ENCODE results near the gene NDUFB11. TPM values are rescaled to one million over a fixed set of nuclear protein-coding genes. Genes with fewer than 3 reads are reported as not detected.
"Not testable (repeated sequence)": the region's sequence is repeated elsewhere in the genome, so short reads cannot be mapped to it uniquely, and the experiment has no call there.

NDUFB11 gene
- total RNA-seq, 2 experiments from 2014 or later, result 109 to 111 TPM

DNA sequence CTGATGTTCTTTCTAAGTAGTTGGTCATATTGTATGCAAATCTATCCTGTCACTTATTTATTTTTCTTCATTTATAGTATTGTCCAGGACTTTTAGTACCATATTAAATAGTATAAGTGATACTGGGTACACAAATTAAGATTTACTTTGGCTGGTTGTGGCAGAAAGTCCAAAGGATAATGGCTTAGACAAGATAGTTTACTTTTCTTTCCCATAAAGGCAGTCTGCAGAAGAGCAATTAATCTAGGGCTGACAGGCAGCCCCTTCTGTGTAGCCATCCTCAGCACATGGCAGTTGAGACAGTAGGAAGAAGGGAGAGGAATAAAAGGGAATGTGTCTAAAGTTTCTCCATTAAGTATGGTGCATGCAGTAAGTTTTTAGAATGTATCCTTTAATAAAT, 6.9 kb upstream of the NDUFB11 start:
- DNase-seq, result no peak

DNA sequence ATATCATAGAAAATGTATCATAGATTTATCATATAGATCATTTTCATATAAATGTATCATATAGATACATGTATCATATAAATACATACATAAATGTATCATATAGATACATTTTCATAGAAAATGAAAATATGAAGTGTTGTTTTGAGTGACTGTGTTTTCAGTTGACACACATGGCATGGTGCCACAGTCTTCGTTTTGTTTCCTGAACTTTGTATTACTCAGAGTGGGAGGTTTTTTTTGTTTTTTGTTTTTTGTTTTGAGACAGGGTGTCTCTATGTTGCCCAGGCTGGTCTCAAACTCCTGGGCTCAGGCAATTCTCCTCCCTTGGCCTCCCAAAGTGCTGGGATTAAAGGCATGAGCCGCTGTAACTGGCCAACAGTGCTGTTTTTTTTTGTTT, 4.4 kb upstream of the NDUFB11 start:
- peaks cover 3% of the 10 kb centered on the region for H3K9me3 Mint-ChIP-seq
- CTCF ChIA-PET, result interaction anchor here (0.6 kb wide), 1 partner anchor 1298 kb away, joined by 3 read pairs; no protein-coding TSS in a partner anchor
- H3K27ac Mint-ChIP-seq, result no peak overlapping the region
- H3K4me1 Mint-ChIP-seq, result peaks cover 20% of the 10 kb centered on the region
- POLR2A ChIA-PET, result no interaction called here
- H3K36me3 Mint-ChIP-seq (ENCODE audit: low read depth), result peaks cover 31% of the 10 kb centered on the region
- no peak overlapping the region for H3K4me3 Mint-ChIP-seq
- DNase-seq, result no peak
- H3K27me3 Mint-ChIP-seq, result no peaks in the 10 kb centered on the region

More for the DNA sequence above, 6.9 kb upstream of the NDUFB11 start:
- ChIA-PET POLR2A (no interaction called here), CTCF (no interaction called here)
- H3K36me3 Mint-ChIP-seq (ENCODE audit: low read depth), result peaks cover 32% of the 10 kb centered on the region
- H3K4me1 Mint-ChIP-seq, result peaks cover 20% of the 10 kb centered on the region
- H3K27me3 Mint-ChIP-seq, result no peaks in the 10 kb centered on the region
- no peak overlapping the region for H3K4me3 Mint-ChIP-seq
- peak overlapping the region; percentile 60 for H3K27ac Mint-ChIP-seq
- peaks cover 3% of the 10 kb centered on the region for H3K9me3 Mint-ChIP-seq

DNA sequence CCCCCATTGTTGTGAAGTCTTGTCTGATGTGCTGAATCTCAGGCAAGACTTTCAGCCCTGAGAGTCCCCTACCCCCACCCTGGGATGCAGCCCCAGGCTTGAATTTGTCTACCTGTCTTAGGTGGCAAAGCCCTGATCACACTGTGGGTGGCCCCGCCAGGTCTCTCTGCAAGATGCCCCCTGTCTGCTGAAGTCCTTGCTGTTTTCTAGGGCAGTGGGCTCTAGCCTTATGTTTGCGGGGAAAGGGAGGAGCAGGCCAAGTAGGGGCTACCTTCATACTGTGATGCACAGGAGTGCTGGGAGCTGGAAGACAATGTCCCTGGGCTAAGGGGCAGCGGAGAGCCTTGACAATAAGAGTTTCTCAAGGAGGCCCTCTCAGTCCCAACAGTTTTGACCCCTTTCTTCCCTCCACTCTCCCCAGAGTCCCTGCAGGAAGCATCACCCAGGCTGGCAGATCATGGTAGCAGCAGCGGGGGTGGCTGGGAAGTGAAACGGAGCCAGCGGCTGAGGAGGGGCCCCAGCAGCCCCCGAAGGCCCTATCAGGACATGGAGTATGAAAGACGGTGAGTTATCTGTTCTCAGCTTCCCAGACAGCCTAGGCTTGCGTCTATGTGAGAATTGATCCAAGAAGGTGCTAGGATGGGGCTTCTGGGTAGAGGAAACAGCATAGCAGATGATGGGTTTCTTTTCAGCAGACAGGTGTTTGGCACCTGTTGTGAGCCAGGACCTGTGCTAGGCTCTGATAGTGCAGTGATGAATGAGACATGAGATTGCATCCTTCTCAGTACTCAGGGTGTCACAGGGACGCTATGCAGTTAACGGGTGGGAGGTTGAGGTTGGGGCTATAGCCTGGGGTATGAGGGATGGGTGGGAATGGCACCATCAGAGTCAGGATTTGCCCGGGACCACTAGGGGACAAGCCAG, 2.7 kb upstream of the NDUFB11 start:
- H3K27me3 Mint-ChIP-seq, result no peaks in the 10 kb centered on the region
- H3K4me1 Mint-ChIP-seq, result peaks cover 28% of the 10 kb centered on the region
- H3K27ac Mint-ChIP-seq, result no peak overlapping the region
- ChIA-PET POLR2A (no interaction called here), CTCF (no interaction called here)
- DNase-seq, result no peak
- H3K36me3 Mint-ChIP-seq (ENCODE audit: low read depth), result peaks cover 34% of the 10 kb centered on the region
- H3K9me3 Mint-ChIP-seq, result peaks cover 3% of the 10 kb centered on the region
- peak overlapping the region; percentile 94 for H3K4me3 Mint-ChIP-seq

DNA sequence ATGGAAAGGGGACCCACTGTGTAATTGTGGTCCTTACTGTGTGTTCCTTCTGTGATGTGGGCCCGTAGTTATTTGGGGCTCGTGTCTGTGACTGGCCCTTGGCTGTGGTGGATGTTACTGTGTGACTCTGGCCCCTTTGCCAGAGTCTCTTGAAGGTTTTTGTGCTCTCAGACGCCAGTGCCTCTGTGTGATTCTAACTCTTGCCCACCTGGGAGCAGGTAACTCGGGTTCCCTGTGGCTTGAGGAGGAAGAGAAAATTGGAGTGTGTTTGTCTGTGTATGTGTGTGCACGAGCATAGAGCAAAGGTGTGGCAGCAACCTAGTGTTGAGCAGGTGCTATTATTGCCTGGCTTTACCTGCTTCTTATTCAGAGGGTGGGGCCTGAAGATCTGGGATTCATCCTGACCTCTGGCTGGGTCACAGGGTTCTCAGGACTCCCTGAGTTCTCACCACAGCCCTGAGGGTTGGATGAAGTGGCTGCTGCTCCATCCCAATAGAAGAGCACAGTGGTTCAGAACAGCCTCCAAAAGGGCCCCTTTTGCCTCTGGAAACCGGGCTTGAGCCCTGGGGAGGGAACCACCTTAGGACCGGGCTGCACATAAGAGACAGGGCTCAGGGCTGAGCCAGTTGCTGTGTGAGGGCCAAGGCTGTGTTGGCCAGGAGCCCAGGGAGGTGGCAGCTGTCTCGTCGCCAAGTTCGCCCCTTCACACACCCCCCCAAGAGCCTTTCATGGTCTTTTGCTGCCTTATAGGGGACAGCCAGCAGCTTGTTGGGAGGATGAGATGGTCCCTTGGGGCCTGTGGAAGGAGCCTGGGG, 1.8 kb upstream of the NDUFB11 start:
- Mint-ChIP-seq H3K4me3 (peak overlapping the region; percentile 94), H3K27ac (peak overlapping the region; percentile 99), H3K27me3 (no peaks in the 10 kb centered on the region), H3K4me1 (peaks cover 31% of the 10 kb centered on the region), H3K9me3 (peaks cover 3% of the 10 kb centered on the region), H3K36me3 (ENCODE audit: low read depth) (peaks cover 36% of the 10 kb centered on the region)
- CTCF ChIA-PET, result no interaction called here
- DNase-seq, result no peak
- POLR2A ChIA-PET, result no interaction called here

DNA sequence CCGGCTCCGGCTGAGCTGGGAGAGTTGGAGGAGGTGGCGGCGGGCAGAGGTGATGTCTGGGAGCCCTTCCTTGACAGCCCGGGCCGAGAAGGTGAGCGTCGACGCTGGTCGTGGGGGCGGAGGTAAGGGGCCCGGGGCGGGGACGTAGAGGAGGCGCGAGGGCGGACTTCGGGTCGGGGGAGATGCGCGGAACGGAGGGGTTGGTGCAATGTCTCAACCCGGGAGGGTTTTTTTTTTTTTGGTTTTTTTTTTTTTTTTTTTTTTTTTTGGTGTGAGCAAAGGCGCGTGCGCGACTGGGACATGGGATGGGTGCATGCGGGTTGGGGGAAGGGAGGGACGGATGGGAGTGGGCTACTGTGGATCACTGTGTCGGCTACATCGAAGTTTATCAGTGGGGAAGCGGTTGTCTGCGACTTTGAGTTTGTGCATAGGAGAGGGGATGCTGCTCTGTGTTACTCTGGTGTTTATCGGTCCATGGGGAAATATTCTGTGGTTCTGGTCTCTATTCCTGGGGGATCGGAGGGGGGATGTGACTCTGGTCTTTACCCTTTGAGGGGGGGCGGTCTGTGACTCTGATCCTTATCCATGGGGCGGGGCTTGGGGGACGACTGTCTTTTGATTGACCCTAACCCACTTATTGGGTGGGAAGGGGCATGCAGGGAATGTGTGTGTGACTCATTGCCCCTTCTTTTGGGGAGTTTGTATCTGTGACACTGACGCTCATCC, 1.1 kb upstream of the NDUFB11 start:
- peaks cover 33% of the 10 kb centered on the region for H3K4me1 Mint-ChIP-seq
- DNase-seq, result no peak
- POLR2A ChIA-PET, result interaction anchor here (1.2 kb wide), 1 partner anchor 45 kb away, joined by 6 read pairs; no protein-coding TSS in a partner anchor
- CTCF ChIA-PET, result interaction anchor here (0.6 to 2.4 kb wide), 15 partner anchors 8 to 505 kb away, joined by 3 to 22 read pairs (median 4); no protein-coding TSS in a partner anchor
- peak overlapping the region; percentile 99 for H3K27ac Mint-ChIP-seq
- H3K4me3 Mint-ChIP-seq, result peak overlapping the region; percentile 94
- H3K36me3 Mint-ChIP-seq (ENCODE audit: low read depth), result peaks cover 40% of the 10 kb centered on the region
- H3K27me3 Mint-ChIP-seq, result no peaks in the 10 kb centered on the region
- H3K9me3 Mint-ChIP-seq, result peaks cover 3% of the 10 kb centered on the region

DNA sequence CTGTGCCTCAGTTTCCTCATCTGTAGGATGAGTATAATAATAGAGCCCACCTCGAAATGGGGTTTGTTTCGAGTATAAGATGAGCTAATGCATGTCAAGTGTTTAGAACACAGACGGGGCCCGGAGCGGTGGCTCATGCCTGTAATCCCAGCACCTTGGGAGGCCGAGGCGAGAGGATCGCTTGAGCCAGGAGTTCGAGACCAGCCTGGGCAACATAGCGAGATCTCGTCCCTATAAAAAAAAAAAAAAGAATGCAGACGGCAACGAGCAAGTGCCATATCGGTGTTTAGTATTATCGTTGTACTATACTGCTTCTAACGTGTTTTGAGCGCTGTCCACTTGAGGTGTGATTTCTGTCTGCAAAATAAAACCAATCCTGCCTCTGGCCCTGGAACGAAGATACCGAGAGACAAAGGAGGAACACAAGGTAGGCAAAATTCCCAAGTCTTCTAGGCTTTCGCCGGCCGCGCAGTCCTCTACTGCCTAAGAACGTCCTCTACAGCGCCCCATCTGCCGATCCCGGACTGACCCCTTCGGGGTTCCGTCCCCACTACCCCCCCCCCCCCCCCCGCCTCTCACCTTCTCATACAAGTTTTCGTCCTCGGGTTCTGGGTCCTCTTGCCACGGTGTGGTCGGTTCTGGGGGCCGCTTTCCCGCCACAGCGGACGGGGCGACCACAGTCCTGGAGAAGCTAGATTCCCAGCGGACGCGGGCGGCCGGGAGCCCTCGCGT, 442 bp downstream of the NDUFB11 start:
- H3K36me3 Mint-ChIP-seq (ENCODE audit: low read depth), result peaks cover 37% of the 10 kb centered on the region
- POLR2A ChIA-PET, result interaction anchor here (1.2 kb wide), 1 partner anchor 47 kb away, joined by 6 read pairs; no protein-coding TSS in a partner anchor
- no peak for DNase-seq
- H3K4me3 Mint-ChIP-seq, result peak overlapping the region; percentile 94
- H3K9me3 Mint-ChIP-seq, result peaks cover 3% of the 10 kb centered on the region
- H3K27ac Mint-ChIP-seq, result peak overlapping the region; percentile 99
- peaks cover 28% of the 10 kb centered on the region for H3K4me1 Mint-ChIP-seq
- CTCF ChIA-PET, result interaction anchor here (0.9 to 2.4 kb wide), 14 partner anchors 9 to 507 kb away, joined by 3 to 22 read pairs (median 4); no protein-coding TSS in a partner anchor
- H3K27me3 Mint-ChIP-seq, result no peaks in the 10 kb centered on the region

DNA sequence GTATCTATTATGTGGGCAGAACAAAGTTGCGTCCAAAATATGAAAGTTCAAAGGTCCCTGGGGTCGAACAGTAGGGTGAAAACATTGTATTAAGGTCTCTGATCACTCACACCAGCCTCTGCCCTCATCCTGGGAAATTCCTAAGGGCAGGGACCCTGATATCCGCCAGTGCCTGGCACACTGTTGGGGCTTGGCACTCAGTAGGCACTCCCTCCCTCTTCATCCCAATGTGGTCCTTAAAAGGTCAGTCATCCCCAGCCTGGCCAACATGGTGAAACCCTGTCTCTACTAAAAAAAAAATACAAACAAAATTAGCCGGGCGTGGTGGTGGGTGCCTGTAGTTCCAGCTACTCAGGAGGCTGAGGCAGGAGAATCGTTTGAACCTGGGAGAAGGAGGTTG, 6.3 kb downstream of the NDUFB11 start:
- Mint-ChIP-seq H3K4me1 (peaks cover 12% of the 10 kb centered on the region), H3K9me3 (no peaks in the 10 kb centered on the region), H3K27ac (no peak overlapping the region), H3K4me3 (no peak overlapping the region), H3K27me3 (no peaks in the 10 kb centered on the region), H3K36me3 (ENCODE audit: low read depth) (peaks cover 22% of the 10 kb centered on the region)
- no peak for DNase-seq
- POLR2A ChIA-PET, result no interaction called here
- CTCF ChIA-PET, result no interaction called here

DNA sequence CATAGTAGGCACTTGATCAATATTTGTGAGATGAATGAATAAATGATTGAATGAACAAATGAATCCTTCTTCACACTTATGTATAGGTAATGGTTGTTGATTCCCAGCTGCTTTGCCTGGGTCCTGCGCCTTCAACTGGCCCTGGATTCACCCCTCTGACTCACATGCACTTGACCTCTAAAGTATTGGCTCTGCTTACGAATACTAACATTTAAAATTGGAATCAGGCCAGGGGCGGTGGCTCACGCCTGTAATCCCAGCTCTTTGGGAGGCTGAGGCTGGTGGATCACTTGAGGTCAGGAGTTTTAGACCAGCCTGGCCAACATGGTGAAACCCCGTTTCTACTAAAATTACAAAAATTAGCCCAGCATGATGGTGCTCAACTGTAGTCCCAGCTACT, 8.9 kb downstream of the NDUFB11 start:
- POLR2A ChIA-PET; H3K4me3 Mint-ChIP-seq; H3K4me1 Mint-ChIP-seq; H3K27ac Mint-ChIP-seq; DNase-seq; H3K27me3 Mint-ChIP-seq; H3K9me3 Mint-ChIP-seq; H3K36me3 Mint-ChIP-seq (ENCODE audit: low read depth): not testable (repeated sequence)
- CTCF ChIA-PET, result interaction anchor here (1.0 to 2.8 kb wide), 2 partner anchors 9 to 234 kb away, joined by 4 to 22 read pairs; partner anchors contain the start of genes NDUFB11 and RBM10

DNA sequence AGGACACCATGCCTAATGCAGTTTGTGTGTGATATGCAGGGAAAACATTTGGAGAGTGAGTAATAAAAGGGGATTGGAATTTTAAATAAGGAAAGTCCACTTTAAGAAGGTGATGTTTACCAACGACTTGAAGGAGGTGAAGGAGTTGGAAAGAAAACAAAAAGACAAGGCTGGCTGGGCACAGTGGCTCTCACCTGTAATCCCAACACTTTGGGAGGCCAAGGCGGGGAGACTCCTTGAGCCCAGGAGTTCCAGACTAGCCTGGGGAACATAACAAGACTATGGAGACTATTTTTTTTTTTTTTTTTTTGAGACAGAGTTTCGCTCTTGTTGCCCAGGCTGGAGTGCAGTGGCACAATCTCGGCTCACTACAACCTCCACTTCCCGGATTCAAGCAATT, 11.0 kb downstream of the NDUFB11 start:
- H3K9me3 Mint-ChIP-seq, result no peaks in the 10 kb centered on the region
- no peak for DNase-seq
- ChIA-PET CTCF (interaction anchor here (2.8 kb wide), 1 partner anchor 11 kb away, joined by 22 read pairs; the partner anchor contains the start of genes NDUFB11 and RBM10), POLR2A (no interaction called here)
- H3K27ac Mint-ChIP-seq, result no peak overlapping the region
- H3K4me3 Mint-ChIP-seq, result no peak overlapping the region
- H3K27me3 Mint-ChIP-seq, result no peaks in the 10 kb centered on the region
- no peaks in the 10 kb centered on the region for H3K36me3 Mint-ChIP-seq (ENCODE audit: low read depth)
- peaks cover 4% of the 10 kb centered on the region for H3K4me1 Mint-ChIP-seq

DNA sequence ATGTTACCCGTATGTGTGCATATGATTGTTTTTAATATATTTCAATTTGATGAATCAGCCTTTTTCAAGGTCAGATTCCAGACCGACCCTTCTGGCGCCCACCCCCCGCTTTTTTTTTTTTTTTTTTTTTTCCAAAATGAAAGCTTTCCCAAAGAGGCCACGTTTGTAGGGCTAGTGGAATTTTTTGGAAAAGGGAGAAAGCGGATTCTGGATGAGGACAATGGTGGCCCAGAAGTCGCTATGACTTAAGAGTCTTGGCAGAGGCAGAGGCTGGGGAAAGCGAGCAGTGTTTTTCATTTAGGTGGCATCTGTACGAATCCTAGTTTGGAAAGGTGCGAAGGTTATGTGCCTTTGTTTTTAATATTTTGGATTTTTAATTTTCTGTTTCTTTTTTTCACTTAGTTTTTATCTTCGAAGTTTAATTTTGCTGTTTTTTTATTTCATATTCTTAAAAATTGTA, 14.6 kb downstream of the NDUFB11 start:
- Mint-ChIP-seq H3K36me3 (ENCODE audit: low read depth) (no peaks in the 10 kb centered on the region), H3K27ac (peak overlapping the region; percentile 98), H3K4me1 (peaks cover 10% of the 10 kb centered on the region), H3K27me3 (no peaks in the 10 kb centered on the region), H3K9me3 (no peaks in the 10 kb centered on the region), H3K4me3 (peak overlapping the region; percentile 93)
- POLR2A ChIA-PET, result interaction anchor here (0.6 kb wide), 1 partner anchor 64 kb away, joined by 3 read pairs; no protein-coding TSS in a partner anchor
- no peak for DNase-seq
- CTCF ChIA-PET, result interaction anchor here (0.6 to 1.6 kb wide), 3 partner anchors 10 to 222 kb away, joined by 3 to 7 read pairs (median 3); partner anchors contain the start of genes NDUFB11 and RBM10

DNA sequence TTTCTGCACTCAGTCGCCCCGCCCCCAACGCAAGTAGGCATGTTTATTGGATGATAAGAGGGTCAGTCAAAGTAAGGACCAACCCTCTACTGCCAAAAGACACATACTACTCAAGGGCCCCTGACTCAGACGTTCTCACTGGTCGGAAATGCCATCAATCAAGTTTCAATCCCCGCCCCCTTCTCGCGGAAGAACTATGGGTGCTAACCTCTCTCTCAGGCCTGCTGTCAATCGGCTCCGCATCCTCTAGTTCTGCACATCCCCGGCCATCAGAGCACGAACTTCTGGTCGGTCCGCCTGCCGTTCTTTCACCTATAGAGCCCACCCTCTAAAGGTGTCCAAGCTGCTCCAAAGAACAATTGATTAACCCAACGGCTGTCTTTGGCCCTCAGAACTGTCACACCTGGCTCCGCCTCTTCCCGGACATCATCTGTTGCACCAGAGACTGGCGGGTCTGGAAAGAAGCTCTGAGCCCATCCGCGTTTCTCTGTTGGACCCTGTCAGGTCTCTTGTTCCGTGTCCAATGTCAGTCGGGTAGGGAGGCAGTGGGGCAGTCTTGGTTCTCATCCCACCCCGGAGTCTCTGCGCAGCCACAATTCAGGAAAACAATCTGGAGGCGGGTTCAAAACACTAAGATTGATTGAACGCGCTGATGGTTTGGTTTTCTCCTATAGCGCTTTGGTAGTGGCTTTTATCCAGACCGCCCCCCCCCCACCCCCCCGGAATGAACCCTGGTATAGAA, 15.2 kb downstream of the NDUFB11 start:
- Mint-ChIP-seq H3K4me3 (peak overlapping the region; percentile 93), H3K27me3 (no peaks in the 10 kb centered on the region), H3K27ac (peak overlapping the region; percentile 98), H3K4me1 (peaks cover 10% of the 10 kb centered on the region), H3K9me3 (no peaks in the 10 kb centered on the region), H3K36me3 (ENCODE audit: low read depth) (no peaks in the 10 kb centered on the region)
- DNase-seq, result peak; percentile 90
- ChIA-PET CTCF (interaction anchor here (0.6 to 1.6 kb wide), 3 partner anchors 10 to 221 kb away, joined by 3 to 7 read pairs (median 3); partner anchors contain the start of genes NDUFB11 and RBM10), POLR2A (interaction anchor here (0.6 kb wide), 1 partner anchor 65 kb away, joined by 3 read pairs; no protein-coding TSS in a partner anchor)
